ENCODE results near the gene ANAPC16. TPM values are rescaled to one million over a fixed set of nuclear protein-coding genes. Genes with fewer than 3 reads are reported as not detected.

Gene ANAPC16
- total RNA-seq, 2 experiments from 2014 or later = 94.6 to 101 TPM

DNA sequence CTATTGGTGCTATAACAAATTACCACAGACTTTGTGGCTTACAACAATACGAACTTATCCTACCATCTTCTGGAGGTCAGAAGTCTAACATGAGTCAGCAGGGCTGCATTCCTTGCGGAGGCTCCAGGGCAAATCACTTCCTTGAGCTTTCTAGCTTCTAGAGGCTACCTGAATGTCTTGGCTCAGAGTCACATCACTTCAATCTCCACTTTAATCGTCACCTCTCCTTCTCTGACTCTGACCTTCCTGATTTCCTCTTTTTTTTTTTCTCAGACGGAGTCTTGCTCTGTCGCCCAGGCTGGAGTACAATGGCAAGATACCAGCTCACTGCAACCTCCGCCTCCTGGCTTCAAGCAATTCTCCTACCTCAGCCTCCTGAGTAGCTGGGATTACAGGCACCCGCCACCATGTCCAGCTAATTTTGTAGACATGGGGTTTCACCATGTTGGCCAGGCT is 44.6 kb upstream of the ANAPC16 start:
- H3K4me1 Mint-ChIP-seq (ENCODE audit: low read depth) = peaks cover 7% of the 10 kb centered on the region
- H3K27ac Mint-ChIP-seq = no peak overlapping the region
- DNase-seq = no peak
- intact Hi-C loops (cut with micrococcal nuclease) = no loop called here
- H3K27me3 Mint-ChIP-seq = no peaks in the 10 kb centered on the region
- peaks cover 6% of the 10 kb centered on the region for H3K36me3 Mint-ChIP-seq (ENCODE audit: low read depth)
- TF ChIP-seq, protein P1, sequence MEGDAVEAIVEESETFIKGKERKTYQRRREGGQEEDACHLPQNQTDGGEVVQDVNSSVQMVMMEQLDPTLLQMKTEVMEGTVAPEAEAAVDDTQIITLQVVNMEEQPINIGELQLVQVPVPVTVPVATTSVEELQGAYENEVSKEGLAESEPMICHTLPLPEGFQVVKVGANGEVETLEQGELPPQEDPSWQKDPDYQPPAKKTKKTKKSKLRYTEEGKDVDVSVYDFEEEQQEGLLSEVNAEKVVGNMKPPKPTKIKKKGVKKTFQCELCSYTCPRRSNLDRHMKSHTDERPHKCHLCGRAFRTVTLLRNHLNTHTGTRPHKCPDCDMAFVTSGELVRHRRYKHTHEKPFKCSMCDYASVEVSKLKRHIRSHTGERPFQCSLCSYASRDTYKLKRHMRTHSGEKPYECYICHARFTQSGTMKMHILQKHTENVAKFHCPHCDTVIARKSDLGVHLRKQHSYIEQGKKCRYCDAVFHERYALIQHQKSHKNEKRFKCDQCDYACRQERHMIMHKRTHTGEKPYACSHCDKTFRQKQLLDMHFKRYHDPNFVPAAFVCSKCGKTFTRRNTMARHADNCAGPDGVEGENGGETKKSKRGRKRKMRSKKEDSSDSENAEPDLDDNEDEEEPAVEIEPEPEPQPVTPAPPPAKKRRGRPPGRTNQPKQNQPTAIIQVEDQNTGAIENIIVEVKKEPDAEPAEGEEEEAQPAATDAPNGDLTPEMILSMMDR (IDR thresholded peaks at IDR 0.05) = no peak
- ATAC-seq = no peak
- ChIA-PET CTCF (interaction anchor here (0.7 kb wide), 1 partner anchor 10 kb away, joined by 5 read pairs; no protein-coding TSS in a partner anchor), POLR2A (no interaction called here)
- H3K9me3 Mint-ChIP-seq = no peaks in the 10 kb centered on the region
- no peak overlapping the region for H3K4me3 Mint-ChIP-seq

DNA sequence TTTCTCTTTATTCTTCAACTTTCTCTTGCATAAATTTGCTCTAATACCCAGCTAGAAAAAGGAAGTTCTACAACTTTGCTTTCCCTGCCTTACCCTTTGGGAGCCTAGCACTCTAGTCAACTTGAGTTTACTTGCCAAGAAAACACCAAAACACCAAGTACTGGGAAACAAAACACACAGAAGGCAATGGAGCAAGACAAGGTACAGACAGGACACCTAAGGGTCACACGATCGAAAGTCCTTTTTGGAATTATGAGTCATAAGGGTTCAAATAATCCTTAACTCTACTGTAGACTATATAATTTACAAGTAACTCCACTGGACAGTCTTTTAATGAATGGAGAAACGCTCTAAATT is 42.6 kb upstream of the ANAPC16 start:
- Mint-ChIP-seq H3K27me3 (no peaks in the 10 kb centered on the region), H3K9me3 (no peaks in the 10 kb centered on the region), H3K4me3 (no peak overlapping the region), H3K4me1 (ENCODE audit: low read depth) (peaks cover 6% of the 10 kb centered on the region), H3K27ac (no peak overlapping the region), H3K36me3 (ENCODE audit: low read depth) (peaks cover 5% of the 10 kb centered on the region)
- ChIA-PET CTCF (interaction anchor here (1.4 kb wide), 1 partner anchor 8 kb away, joined by 4 read pairs; no protein-coding TSS in a partner anchor), POLR2A (interaction anchor here (1.5 kb wide), 1 partner anchor 8 kb away, joined by 5 read pairs; no protein-coding TSS in a partner anchor)
- TF ChIP-seq, protein P1 (IDR thresholded peaks at IDR 0.05) = no peak
- ATAC-seq = no peak
- DNase-seq = no peak
- intact Hi-C loops (cut with micrococcal nuclease) = no loop called here

DNA sequence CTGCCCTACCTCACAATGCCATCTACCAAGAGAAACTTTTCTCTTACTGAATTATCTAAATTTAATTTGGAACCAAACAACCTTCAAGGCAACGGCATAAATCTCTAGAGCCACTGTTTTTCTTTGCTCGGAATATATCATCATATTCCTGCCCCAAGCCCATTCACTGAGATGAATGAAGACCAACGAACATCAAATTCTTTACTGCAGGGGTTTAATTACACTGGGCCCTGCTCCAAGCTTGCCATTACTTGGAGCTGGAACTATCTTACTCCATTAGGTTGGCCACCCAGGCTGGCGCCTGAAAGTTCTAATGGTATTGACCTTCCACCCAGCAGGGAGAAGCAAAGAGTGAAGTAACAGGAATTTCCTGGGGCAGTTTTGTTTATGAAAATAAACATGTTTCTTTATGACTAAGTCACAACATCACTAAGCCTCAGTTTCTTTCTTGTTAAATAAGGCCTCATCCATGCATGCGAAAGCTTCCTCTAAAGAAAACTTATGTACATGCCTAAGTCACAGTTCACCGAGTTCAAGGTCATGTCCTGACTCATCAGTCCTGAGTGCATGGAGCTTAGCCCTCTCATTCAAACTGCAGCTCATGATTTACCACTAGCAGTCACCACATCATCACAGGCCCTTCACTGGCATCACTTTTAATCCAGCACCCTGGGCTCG is 42.1 kb upstream of the ANAPC16 start:
- TF ChIP-seq, protein P1 (IDR thresholded peaks at IDR 0.05) = no peak
- intact Hi-C loops (cut with micrococcal nuclease) = no loop called here
- DNase-seq (peak; percentile 22), ATAC-seq (peak; percentile 56)
- ChIA-PET POLR2A (interaction anchor here (1.2 to 1.5 kb wide), 3 partner anchors 8 to 85 kb away, joined by 3 to 5 read pairs (median 3); partner anchors contain the start of gene SPOCK2), CTCF (interaction anchor here (0.8 to 1.6 kb wide), 7 partner anchors 8 to 166 kb away, joined by 3 to 5 read pairs (median 4); partner anchors contain the start of genes ANAPC16 and ASCC1)
- Mint-ChIP-seq H3K4me1 (ENCODE audit: low read depth) (peaks cover 6% of the 10 kb centered on the region), H3K36me3 (ENCODE audit: low read depth) (peaks cover 5% of the 10 kb centered on the region), H3K4me3 (no peak overlapping the region), H3K27me3 (no peaks in the 10 kb centered on the region), H3K9me3 (no peaks in the 10 kb centered on the region), H3K27ac (peak overlapping the region; percentile 52)

DNA sequence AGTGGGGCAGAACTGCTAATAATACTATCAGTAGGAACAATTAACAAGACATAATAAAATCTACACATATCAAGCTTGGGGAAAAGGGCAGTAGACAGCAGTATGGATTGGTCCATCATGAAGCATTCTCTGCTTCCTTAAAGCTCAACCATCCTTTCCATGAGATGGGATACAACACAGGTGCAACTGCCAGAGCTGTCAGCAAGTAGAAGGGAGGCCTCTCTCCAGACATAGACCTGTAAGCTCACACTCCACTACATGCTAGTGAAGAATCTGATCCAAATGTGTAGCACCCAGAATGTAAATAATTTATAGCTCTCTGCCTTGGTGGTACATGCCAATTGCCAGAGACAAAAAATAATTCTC is 41.5 kb upstream of the ANAPC16 start:
- Mint-ChIP-seq H3K36me3 (ENCODE audit: low read depth) (peaks cover 10% of the 10 kb centered on the region), H3K4me3 (no peak overlapping the region), H3K27ac (no peak overlapping the region), H3K4me1 (ENCODE audit: low read depth) (peaks cover 6% of the 10 kb centered on the region), H3K27me3 (no peaks in the 10 kb centered on the region), H3K9me3 (no peaks in the 10 kb centered on the region)
- no peak for ATAC-seq
- TF ChIP-seq, protein P1 (IDR thresholded peaks at IDR 0.05) = no peak
- no peak for DNase-seq
- POLR2A ChIA-PET = interaction anchor here (0.8 to 1.5 kb wide), 5 partner anchors 9 to 85 kb away, joined by 3 to 5 read pairs (median 3); partner anchors contain the start of genes ANAPC16, ASCC1 and SPOCK2
- CTCF ChIA-PET = interaction anchor here (0.8 to 1.6 kb wide), 8 partner anchors 9 to 278 kb away, joined by 3 to 5 read pairs (median 4); partner anchors contain the start of genes ANAPC16 and ASCC1
- intact Hi-C loops (cut with micrococcal nuclease) = no loop called here

DNA sequence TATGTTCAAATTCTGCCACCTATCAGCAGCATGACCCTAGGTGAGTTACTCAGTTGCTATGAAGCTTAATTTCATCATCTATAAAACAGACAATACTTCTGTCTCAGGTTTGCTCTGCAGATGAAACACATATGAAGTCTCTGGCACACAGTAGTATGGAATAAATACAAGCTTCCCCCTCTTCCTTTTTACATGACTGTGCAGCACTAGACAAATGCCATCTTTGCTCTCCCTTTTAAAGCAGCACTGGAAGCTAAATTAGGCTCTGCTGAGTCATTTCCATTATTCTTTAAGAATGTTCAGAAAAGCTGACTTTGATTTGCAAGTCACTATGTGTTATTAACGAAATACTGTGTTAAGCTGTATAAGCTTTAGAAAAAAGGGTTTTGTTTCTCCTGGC is 40.7 kb upstream of the ANAPC16 start:
- Mint-ChIP-seq H3K27me3 (no peaks in the 10 kb centered on the region), H3K9me3 (no peaks in the 10 kb centered on the region), H3K4me3 (no peak overlapping the region), H3K27ac (no peak overlapping the region), H3K36me3 (ENCODE audit: low read depth) (peaks cover 13% of the 10 kb centered on the region), H3K4me1 (ENCODE audit: low read depth) (peaks cover 6% of the 10 kb centered on the region)
- no peak for ATAC-seq
- DNase-seq = no peak
- intact Hi-C loops (cut with micrococcal nuclease) = no loop called here
- TF ChIP-seq, protein P1 (IDR thresholded peaks at IDR 0.05) = no peak
- ChIA-PET POLR2A (interaction anchor here (0.8 to 1.5 kb wide), 3 partner anchors 23 to 86 kb away, joined by 3 read pairs; partner anchors contain the start of genes ANAPC16, ASCC1 and SPOCK2), CTCF (interaction anchor here (1.1 to 1.6 kb wide), 4 partner anchors 9 to 279 kb away, joined by 3 to 6 read pairs (median 4); partner anchors contain the start of genes ANAPC16 and ASCC1)

Data from activated CD8-positive, alpha-beta T cell treated with anti-CD3 and anti-CD28 coated beads for 36 hours (primary cell).